GM21390 (cell line): ENCODE results near the gene FAM9B.
"Not testable (repeated sequence)": the region's sequence is repeated elsewhere in the genome, so short reads cannot be mapped to it uniquely, and the experiment has no call there.

ENCODE experiments used
- ATAC-seq: cut with Tn5 transposase; IDR thresholded peaks from one replicate; pipeline ENCODE4 v1.9.1; 2021; ENCODE audit not compliant: unreplicated experiment

Gene FAM9B

DNA sequence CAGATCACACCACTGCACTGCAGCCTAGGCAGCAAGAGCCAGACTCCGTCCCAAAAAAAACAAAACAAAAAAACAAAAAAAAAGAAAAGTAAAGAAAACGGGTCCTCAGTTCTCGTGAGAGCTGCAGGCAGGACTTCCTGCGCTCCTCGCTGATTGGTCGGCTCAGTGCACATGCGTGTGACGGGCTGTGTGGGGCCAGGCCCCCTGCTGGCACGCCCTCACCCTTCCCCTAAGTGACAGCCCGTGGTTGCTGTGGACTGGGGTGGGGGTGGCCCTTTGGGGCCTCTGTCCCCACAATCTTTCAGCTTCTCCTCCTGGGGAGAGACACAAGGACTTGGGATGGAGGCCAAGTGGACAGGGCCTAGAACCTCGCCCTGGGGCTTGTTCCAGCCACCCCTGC is at the start of gene FAM9B:
FAM9B (minus strand) TSS at position 139 of the 400 bp plus-strand sequence. CDS start 1,141 bp downstream, outside the sequence.
- no peak for ATAC-seq

DNA sequence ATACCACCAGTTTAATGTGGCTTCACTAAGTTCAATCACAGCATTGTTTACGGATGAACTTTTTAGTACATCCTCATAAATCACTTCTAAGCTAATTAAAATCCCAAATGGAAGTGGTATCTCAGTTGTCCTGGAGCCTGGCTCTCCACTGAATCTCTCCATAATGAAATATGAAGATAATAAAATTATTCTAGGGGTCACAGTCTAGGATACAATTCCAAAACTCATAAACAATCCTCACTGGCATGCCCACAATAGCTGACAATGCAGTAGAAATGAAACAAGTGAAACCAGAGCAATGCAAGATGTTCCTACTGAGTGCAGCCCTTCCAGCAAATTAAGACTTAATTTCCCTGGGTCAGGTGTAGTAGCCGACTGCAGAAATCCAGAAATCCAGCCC is 47.3 kb upstream of the FAM9B start:
- ATAC-seq, result no peak

DNA sequence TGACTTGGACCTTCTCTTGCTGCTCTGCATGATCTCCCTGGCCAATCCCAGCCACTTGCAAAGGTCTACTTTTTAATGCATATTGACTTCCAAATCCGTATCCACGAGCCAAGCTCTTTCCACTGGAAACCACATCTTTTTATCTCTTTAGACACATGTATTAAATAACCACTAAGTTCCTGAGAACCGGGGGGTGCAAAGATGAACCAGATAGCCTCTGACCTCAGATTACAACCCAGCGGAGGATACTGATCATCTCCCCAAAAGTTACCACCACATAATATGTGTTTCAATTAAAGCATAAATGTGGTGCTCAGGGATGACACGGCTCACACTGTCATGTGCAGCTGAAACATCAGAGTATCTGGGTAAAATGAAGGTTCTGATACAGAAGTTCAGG is 40.4 kb upstream of the FAM9B start:
- no peak for ATAC-seq

DNA sequence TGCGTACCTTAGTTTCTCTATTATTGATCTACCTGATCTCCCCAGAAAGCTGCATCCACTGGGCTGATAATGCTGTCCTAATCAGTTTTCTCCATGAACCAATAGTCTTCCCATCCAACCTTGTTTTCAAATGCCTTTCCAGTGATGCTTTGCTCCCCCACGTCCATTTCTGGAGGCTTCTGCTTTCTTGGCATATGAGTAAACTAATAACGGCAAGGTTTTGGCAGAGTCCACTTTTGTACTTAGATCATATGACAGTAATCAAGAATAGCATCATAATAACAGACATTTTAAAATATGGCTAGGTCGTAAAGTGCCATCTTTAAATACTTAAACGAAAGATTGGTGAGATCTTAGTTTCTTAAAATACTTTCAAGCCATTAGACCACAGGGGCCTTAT is 38.4 kb upstream of the FAM9B start:
- ATAC-seq, result no peak

DNA sequence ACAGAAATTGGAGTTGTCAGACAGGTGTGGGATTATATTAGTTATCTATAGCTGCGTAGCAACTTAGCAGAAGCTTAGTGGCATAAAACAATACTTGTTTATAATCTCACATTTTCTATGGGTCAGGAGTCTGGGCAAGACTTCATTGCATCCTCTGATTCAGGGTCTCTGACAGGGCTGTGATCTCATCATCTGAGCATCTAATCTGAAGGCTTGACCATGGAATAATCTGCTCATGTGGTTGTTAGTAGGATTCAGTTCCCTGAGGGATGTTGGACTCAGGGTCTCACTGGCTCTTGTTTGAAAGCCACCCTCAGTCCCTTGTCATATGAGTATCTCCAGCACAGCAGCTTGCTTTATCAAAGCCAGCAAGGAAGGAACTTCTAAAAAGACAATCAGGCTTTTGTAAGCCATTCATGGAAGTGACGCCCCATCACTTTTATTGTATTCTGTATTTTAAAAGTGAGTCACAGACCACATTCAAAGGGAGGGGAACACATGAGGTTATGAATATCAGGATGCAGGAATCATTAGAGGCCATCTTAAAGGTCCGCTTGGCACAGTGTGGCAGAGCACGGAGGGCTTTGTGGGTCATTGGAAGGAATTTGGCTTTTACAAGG is 37.2 kb upstream of the FAM9B start:
- no peak for ATAC-seq

DNA sequence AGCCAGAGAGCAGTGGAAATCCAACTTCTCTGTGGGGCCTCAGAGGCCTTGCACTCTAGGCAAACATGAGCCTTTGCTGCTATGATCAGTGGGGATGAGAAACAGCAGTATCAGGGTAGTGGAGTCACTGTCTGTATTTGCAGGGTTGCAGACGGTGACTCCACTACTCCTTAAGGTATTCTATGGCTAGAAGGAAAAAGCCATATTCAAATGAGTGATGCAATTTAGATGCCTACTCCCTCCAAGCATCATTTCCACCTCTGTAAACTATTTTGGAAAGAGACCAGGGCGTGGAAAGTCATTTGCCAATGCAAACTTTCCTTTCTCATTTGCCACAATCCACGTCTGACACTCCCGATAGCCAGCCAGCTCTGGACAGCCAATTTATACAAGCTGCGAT is 35.6 kb upstream of the FAM9B start:
- ATAC-seq, result no peak

DNA sequence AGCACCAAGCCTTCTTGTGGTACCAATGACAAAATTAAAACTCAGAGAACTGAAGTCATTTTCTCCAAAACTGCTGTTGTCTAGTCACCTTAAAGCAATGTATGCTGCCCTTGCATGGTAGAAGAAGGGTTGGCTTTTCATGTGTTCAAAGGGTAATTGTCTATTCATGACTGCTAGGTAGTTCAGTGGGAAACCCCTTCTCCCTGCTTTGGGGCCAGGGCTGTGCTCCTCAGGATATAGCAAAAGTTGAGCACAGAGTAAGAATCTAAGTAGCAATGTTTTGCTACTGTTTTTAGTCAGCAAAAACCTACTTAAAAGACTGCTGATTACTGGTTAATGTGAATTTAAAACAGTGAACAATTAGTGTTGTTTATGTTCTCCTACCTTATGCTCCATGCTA is 30.8 kb upstream of the FAM9B start:
- ATAC-seq, result no peak

DNA sequence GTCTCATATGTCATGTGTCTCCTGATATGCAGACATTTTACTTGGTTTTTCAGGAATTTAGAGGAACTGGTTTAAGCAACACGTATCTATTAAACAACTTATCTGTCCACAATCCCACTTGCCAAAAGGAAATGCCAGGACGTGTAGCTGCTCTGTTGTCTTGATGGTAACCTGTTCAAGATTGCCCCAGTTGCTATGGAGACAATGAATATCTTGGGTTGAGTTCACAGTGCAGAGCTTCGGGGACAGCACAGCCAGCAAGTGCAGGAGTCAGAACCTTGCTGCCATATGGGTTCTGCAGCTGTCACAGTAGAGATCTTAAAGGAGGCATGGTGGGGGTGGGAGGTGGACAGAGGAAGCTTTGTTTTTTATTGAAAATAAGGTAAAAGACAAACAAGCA is 28.7 kb upstream of the FAM9B start:
- ATAC-seq, result no peak

DNA sequence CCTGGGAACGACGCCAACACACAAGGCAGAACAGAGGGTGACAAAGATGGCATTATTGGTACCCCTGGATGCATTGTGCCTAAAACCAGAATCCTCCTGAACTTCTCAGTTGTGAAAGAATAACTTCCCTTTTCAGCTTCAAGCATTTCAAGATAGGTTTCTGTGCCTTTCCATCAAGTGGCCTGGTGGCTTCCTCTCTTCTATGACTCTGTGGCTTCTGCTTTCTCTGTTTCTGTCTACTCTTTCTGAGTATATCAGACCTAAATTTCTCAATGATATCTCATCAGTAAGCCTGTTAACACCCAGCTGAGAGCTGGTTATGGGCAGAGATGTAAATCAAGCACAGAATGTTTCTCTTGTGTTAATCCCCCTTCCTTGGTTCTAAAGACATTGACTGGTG is 21.4 kb upstream of the FAM9B start:
- no peak for ATAC-seq

DNA sequence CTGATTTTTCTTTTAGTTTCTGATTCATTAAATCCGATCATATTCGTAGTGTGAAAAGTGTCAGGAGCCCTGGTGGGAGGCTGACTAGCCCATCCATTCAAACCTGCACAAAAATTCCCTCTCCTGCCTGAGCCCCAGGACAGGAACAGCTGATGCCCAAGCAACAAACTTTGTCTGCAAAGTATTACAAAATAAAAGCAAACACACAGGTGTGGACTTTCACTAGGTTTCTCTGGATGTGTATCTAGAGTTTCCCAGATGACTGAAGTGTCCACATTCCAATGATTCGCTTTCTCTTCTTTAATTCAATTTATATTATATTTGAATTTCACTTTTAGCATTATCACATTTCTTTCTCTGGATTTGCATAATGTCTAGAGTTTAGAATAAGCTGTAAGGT is 18.2 kb upstream of the FAM9B start:
- no peak for ATAC-seq

DNA sequence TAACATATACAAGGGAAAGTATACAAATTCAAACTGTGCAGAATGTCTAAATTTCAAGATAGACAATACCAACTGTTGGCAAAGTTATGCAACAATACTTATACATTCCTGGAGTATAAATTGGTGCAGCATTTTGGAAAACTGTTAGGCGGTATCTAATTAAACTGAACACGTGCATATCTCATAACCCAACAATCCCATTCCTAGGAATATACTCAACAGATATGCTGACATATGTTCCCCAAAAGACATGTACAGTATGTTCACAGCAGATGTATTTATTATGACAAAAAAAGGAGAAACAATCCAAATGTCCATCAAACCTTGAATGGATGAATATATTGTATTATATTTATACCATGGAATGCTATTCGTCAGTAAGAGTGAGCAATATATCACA is 16.4 kb upstream of the FAM9B start:
- ATAC-seq, result no peak

DNA sequence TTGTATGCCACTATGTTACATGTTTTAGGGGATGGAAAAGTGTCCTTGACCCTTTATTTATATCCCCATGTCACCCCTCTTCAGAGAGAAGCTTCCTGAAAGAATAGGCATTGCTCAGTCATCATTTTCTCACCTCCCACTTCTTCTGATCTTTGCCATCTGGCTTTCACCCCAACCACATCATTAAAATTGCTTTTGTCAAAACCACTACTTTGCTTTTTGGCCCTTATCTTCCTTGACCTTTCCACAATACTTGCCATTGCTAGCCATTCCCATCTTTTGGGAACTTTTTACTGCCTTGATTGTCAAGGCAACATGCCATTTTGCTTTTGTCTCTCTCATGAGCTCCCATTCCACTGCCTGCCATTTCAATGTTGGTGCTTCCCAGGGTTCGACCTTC is 14.9 kb upstream of the FAM9B start:
- no peak for ATAC-seq

DNA sequence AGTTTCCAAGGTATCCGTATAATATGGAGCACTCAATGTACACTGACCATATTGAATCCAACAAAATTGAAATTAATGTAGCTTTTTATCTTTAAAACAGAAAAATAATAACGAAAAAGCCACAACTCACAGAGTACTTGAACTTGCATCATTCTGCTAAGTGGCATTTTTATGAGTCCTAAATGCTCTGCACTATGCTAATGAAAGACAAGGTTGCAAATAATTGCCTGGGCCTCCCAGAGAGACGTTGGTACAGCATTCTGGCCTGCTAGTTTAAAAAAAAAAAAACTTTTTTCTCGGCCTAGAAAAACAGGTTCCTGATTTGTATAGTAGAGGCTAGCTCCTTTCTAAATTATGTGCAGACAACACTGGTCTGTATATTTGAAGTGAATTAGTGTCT is 4.3 kb upstream of the FAM9B start:
- ATAC-seq, result no peak

DNA sequence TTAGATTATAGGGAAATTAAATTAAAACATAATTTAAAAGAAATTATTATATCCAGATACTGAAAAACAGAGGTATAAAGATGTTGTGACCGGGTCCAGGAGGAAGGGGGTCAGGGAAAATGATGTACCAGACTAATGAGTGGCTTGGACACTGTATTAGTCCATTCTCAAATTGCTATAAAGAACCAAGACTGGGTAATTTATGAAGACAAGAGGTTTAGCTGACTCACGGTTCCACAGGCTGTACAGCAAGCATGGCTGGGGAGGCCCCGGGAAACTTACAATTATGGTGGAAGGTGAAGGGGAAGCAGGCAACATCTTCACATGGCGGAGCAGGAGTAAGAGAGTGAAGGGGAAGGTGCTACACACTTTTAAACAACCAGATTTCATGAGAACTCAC is 3.4 kb upstream of the FAM9B start:
- ATAC-seq, result no peak

DNA sequence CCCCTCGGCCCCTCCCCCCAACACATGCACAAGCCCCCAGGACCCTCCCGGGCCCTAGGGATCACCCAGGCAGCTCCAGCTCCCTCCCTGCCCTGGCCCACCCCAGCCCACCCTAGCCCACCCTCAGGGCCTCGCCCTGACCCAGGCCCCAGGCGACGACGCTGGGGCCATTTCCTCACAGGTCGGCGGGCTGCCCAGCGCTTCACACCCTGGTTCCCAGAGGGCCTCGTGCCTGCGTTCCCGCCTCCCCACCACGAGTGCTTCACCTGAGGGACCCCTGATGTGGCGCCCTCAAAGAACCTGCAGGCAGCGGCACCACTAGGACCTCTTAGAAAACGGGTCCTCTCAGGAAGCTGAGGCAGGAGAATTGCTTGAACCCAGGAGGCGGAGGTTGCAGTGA is 341 bp downstream of the FAM9B start:
- no peak for ATAC-seq

DNA sequence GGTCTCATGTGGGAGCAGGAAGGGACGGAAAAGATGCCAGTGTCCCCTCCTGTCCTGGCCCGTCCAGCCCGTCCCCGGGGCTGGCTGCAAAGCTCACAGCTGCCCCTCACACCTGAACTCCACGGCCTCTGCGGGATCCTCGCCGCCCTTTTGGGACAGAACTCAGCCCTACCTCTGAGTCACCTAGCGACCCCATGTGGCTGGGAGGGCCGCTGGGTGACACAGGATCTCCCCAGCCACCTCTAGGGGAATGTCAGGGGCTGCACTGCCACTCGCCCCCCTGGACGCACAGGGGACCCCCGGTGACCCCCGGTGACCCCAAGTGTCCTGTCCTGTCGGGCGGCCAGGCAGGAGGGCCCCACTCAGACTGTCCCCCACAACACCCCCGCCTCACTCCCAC is 748 bp downstream of the FAM9B start:
- no peak for ATAC-seq

DNA sequence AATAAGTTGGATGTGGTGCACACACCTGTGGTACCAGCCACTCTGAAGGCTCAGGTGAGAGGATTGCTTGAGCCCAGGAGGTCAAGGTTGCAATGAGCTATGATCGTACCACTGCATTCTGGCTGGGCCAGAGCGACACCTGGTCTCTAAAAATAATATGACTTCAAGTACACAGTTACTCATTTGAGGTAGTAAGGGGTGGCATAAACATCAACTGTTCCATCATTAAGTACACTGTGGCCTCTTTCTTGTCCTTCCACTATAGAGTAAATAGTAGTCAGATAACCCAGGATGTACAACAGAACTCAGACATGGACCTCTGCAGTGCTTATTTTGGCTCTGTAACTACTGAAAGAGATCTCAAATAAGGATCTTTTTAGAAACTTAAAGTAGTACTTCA is 10.6 kb downstream of the FAM9B start:
- no peak for ATAC-seq

DNA sequence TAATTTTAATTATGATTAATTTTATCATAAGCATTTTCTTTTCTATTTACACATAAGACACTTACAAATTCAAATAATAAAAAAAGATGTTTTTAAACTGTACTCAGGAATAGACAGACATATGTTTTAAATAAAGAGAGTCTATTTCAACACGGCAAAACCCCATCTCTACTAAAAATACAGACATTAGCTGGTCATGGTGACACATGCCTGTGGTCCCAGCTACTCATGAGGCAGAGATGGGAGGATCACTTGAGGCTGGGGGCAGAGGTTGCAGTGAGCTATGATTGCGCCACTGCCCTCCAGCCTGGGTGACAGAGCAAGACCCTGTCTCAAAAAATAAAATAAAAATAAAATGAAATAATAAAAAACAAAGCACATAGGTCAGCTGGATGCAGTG is 14.8 kb downstream of the FAM9B start:
- ATAC-seq, result no peak

DNA sequence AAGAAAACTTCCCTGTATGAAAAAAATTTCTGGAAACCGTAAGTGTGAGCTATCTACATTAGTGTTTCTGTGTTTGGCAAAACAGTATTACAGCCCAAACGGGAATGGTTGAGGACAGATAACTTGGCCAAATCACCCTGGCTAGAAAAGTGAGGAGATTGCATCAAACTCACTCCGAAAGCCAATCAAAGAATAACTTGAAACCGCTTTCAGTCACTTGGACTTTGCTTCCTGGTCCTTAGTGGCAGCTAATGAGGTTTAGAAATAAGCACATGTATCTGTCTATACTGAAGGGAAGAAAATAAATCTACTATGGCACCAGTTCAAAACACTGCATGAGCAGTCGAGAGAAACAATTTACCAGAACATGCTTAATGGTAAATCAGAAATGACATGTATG is 15.6 kb downstream of the FAM9B start:
- not testable (repeated sequence) for ATAC-seq

DNA sequence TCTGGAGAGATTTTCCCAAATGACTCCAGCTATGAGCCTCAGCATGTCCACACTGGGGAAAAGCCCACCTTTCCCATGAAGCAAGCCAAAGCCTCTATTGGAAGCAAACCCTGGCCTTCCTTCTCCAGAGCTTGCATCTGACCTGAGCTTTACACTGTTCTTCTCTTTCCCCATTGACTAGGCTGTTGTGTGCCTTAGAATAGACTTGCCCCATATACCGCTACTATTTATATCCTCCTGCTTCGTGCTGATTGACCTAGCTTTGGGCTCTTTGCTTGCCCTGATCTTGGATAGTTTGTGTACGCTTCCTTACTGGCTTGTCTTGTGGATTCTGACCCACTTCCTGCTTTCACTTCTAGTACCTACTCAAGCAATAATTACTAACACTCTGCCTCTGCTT is 30.9 kb downstream of the FAM9B start:
- no peak for ATAC-seq

DNA sequence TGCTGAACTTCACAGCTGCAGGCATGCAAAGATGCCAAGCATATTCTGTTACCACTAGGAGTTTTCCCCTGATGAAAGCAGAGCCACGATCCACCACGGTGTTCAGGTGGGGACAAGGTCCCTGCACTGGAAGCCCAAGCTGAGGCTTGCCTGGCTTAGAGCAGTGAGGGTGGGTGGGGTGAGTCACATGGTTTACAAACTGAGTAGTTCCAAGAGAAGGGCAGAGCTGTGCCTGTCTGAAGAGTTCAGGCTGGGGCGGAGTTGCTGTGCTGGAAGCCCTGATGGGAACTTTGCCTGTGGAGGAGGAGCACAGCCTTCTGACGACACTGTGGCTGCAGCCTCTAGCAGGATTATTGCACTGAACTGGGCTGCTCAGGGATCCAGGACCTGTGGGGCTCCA is 45.5 kb downstream of the FAM9B start:
- ATAC-seq, result no peak

DNA sequence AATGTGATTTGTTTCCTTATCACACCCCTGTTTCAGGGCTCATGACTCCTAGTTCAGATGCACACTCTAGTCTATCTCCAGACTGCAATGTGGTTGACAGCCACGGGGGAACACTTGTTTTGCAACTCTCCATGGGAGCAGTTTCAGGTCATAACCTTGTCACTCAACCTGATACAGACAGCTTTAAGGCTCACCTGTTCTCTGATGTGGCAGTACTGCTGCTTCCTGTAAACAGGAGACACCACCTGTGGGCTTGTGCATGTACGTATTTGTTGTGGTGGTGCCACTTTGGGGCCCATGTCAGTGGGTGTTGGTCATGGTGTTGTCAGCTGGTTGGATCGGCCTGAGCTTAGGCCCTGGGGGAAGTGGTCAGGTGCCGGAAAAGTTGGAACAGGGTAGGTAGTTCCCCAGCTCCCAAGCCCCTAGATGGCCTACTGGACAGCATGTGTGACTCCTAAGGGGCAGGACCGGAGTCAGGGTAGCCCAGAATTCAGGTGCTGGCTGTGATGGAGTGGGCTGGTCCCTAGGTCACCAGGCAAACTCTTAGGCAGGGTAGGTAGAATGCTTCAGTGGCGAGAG is 46.2 kb downstream of the FAM9B start:
- no peak for ATAC-seq

DNA sequence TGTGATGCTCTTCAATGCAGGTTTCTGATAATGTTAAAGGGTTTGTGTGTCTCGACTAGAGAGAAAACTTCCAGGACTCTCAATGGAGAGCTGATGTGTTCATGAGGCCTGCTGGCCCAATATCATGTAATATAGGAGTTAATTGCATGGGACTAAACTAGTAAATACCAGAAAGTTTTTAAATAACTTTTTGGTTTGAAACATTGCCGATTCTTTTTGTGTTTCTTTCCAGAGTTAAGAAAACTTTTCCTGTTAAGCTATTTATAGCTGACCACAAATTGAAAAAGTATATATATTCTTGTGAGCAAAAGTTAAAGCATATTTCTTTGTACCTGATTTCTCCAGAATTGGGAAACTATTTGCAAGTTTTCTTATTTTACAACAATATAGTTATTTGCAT is 49.7 kb downstream of the FAM9B start:
- no peak for ATAC-seq
